K562 (cell line): Measurements from ENCODE around the gene ORC3. TPM values are rescaled to one million over a fixed set of nuclear protein-coding genes. Genes with fewer than 3 reads are reported as not detected.

Source experiments
- BRD9 ChIP-seq: fragments of 450-650 bp; IDR thresholded peaks from 2 replicates; pipeline ENCODE4 v1.6.1; 2018; ENCODE audit warnings: low read depth; ENCODE audit not compliant: partially characterized antibody
- CBX1 ChIP-seq: sonication (generic); IDR thresholded peaks from 2 replicates; pipeline ENCODE4 v1.6.1; 2016; ENCODE audit warnings: antibody characterized with exemption, low read depth, mild to moderate bottlenecking
- CBX5 ChIP-seq: IDR thresholded peaks from 2 replicates; pipeline ENCODE4 v1.6.1; 2014; ENCODE audit warnings: low read depth, borderline replicate concordance
- CHD1 ChIP-seq: fragments of 200-600 bp; sonication (generic); IDR thresholded peaks from one replicate; pipeline ENCODE4 v1.6.1; 2012; ENCODE audit warnings: mild to moderate bottlenecking, moderate library complexity, low read length, inconsistent platforms
- COPS2 ChIP-seq: fragments of 450-650 bp; conservative IDR thresholded peaks from 2 replicates; pipeline ENCODE4 v1.6.1; 2016; ENCODE audit warnings: mild to moderate bottlenecking, moderate library complexity
- HDGF ChIP-seq: fragments of 450-650 bp; IDR thresholded peaks from 2 replicates; pipeline ENCODE4 v1.6.1; 2016
- HNRNPK ChIP-seq: fragments of 200-400 bp; formaldehyde crosslinking; IDR thresholded peaks from one replicate; pipeline ENCODE4 v1.6.1; 2018; ENCODE audit warnings: mild to moderate bottlenecking, low read depth, low read length; ENCODE audit not compliant: poor library complexity, severe bottlenecking
- IFI16 ChIP-seq: fragments of 250-450 bp; sonication (Bioruptor Pico); IDR thresholded peaks from 2 replicates; pipeline ENCODE4 v2.1.2; 2022; ENCODE audit warnings: mild to moderate bottlenecking, inconsistent platforms
- KLF13 ChIP-seq: fragments of 450-650 bp; IDR thresholded peaks from 2 replicates; pipeline ENCODE4 v1.6.1; 2016; ENCODE audit warnings: missing genetic modification characterization, low read depth, mild to moderate bottlenecking, missing compliant biosample characterization, moderate library complexity, borderline replicate concordance
- LEF1 ChIP-seq: fragments of 450-650 bp; IDR thresholded peaks from 2 replicates; pipeline ENCODE4 v1.6.1; 2016; ENCODE audit warnings: mild to moderate bottlenecking
- MCM7 ChIP-seq, 2 experiments: fragments of 450-650 bp; IDR thresholded peaks; 2 replicates each; pipeline ENCODE4 v1.6.1; 2016 to 2018
- RB1 ChIP-seq: fragments of 450-650 bp; IDR thresholded peaks from 2 replicates; pipeline ENCODE4 v1.6.1; 2017; ENCODE audit warnings: low read depth, mild to moderate bottlenecking
- SAFB2 ChIP-seq: fragments of 200-400 bp; formaldehyde crosslinking; IDR thresholded peaks from 2 replicates; pipeline ENCODE4 v1.6.1; 2018; ENCODE audit warnings: borderline replicate concordance, low read length, low read depth, moderate library complexity; ENCODE audit not compliant: severe bottlenecking
- U2AF2 ChIP-seq: fragments of 200-400 bp; formaldehyde crosslinking; optimal IDR thresholded peaks from 2 replicates; pipeline ENCODE3; 2017; ENCODE audit warnings: low read depth, mild to moderate bottlenecking, low read length
- ZBTB17 ChIP-seq: fragments of 450-650 bp; formaldehyde crosslinking; IDR thresholded peaks from 2 replicates; pipeline ENCODE4 v1.4.0; 2020; ENCODE audit warnings: mild to moderate bottlenecking
- ZFX ChIP-seq: sonication (generic); formaldehyde crosslinking; IDR thresholded peaks from 2 replicates; pipeline ENCODE4 v1.8.0; 2022; ENCODE audit warnings: mild to moderate bottlenecking, missing genetic modification reagents, moderate library complexity
- ZNF12 ChIP-seq: sonication (generic); formaldehyde crosslinking; IDR thresholded peaks from 2 replicates; pipeline ENCODE4 v1.4.0; 2020; ENCODE audit warnings: mild to moderate bottlenecking, missing genetic modification reagents
- ZNF224 ChIP-seq: sonication (generic); formaldehyde crosslinking; IDR thresholded peaks from 2 replicates; pipeline ENCODE4 v1.8.0; 2022; ENCODE audit warnings: mild to moderate bottlenecking, missing genetic modification reagents
- ZNF239 ChIP-seq: fragments of 250-450 bp; sonication (Bioruptor Pico); IDR thresholded peaks from 2 replicates; pipeline ENCODE4 v1.4.0; 2020; ENCODE audit warnings: mild to moderate bottlenecking
- ZNF282 ChIP-seq: sonication (generic); formaldehyde crosslinking; IDR thresholded peaks from 2 replicates; pipeline ENCODE4 v1.8.1; 2023; ENCODE audit warnings: missing genetic modification reagents
- polyA plus RNA-seq, 8 experiments: library from polyadenylated mRNA; depleted of rRNA in 4 of 8; stranded (reverse) in 5 of 8; unstranded in 3 of 8; fragments of >200 nt; fragmentation: Nextera tagmentation in 2 of 8; fragmentation: Illumina TruSeq in 1 of 8; extraction: Ambion mirVana in 2 of 8; extraction: Trizol in 1 of 8; gene quantifications; 2 replicates each; pipeline versions ENCODE4 v1.2.1 to v1.2.3, GENCODE V29; 2011 to 2014; ENCODE audit warnings: inconsistent platforms in 1 of 8, missing spikeins in 1 of 8
- total RNA-seq, 7 experiments: library from RNA; depleted of rRNA in 6 of 7; stranded (reverse); fragments of >200 nt in 6 of 7; fragmentation: Illumina TruSeq in 2 of 7; extraction: Trizol in 2 of 7; gene quantifications; 2 replicates each; pipeline versions ENCODE4 v1.2.1 to v1.2.3, GENCODE V29; 2011 to 2021; ENCODE audit warnings: low replicate concordance in 1 of 7
- TF ChIP-seq, protein P1 (sequence below): IDR thresholded peaks from 2 replicates; pipeline ENCODE4 v1.6.1; 2011; ENCODE audit not compliant: insufficient read length; ENCODE audit errors: extremely low read depth
- TF ChIP-seq, protein P2 (sequence below), 3 experiments: fragments of 200-800 bp in 1 of 3; fragments of 250-450 bp in 1 of 3; fragments of 450-650 bp in 1 of 3; sonication (Bioruptor Pico) in 1 of 3; sonication (Bioruptor generic) in 1 of 3; formaldehyde crosslinking in 1 of 3; IDR thresholded peaks; 2 replicates each; pipeline versions ENCODE4 v1.6.1 to v1.8.0; 2016 to 2022; ENCODE audit warnings: mild to moderate bottlenecking in 2 of 3, missing genetic modification characterization in 2 of 3, missing compliant biosample characterization in 1 of 3, moderate library complexity in 1 of 3
- TF ChIP-seq, protein P3 (sequence below): fragments of 250-450 bp; sonication (Bioruptor Pico); IDR thresholded peaks from 2 replicates; pipeline ENCODE4 v1.5.0; 2022; ENCODE audit warnings: mild to moderate bottlenecking

The ORC3 gene
- total and polyA plus RNA-seq, 9 of the 15 experiments (the other 6 are each of a cell fraction or from before 2014, with no cell fraction given), result 28.8 to 159 (median 74.8) TPM

- TF ChIP-seq ZBTB17 (CRISPR knock-in tag), result no peak; the same call in 1 of the 2 replicates
- TF ChIP-seq CBX1, result peak; percentile 65; the same call in 1 of the 2 replicates
- TF ChIP-seq ZFX (CRISPR knock-in tag), result peak; percentile 78
- TF ChIP-seq KLF13 (tag), result 0 out of 2 replicates have a peak, but pooled peaks have one; percentile 36
- TF ChIP-seq MCM7 (IDR thresholded peaks at IDR 0.05), result no peak
- TF ChIP-seq LEF1, result no peak
- TF ChIP-seq U2AF2, result no peak
- TF ChIP-seq IFI16 (CRISPR knock-in tag), result no peak
- TF ChIP-seq RB1, result peak; percentile 64
- TF ChIP-seq ZNF224 (CRISPR knock-in tag), result no peak
- TF ChIP-seq, protein P1, sequence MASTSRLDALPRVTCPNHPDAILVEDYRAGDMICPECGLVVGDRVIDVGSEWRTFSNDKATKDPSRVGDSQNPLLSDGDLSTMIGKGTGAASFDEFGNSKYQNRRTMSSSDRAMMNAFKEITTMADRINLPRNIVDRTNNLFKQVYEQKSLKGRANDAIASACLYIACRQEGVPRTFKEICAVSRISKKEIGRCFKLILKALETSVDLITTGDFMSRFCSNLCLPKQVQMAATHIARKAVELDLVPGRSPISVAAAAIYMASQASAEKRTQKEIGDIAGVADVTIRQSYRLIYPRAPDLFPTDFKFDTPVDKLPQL, result no peak
- TF ChIP-seq, protein P2, sequence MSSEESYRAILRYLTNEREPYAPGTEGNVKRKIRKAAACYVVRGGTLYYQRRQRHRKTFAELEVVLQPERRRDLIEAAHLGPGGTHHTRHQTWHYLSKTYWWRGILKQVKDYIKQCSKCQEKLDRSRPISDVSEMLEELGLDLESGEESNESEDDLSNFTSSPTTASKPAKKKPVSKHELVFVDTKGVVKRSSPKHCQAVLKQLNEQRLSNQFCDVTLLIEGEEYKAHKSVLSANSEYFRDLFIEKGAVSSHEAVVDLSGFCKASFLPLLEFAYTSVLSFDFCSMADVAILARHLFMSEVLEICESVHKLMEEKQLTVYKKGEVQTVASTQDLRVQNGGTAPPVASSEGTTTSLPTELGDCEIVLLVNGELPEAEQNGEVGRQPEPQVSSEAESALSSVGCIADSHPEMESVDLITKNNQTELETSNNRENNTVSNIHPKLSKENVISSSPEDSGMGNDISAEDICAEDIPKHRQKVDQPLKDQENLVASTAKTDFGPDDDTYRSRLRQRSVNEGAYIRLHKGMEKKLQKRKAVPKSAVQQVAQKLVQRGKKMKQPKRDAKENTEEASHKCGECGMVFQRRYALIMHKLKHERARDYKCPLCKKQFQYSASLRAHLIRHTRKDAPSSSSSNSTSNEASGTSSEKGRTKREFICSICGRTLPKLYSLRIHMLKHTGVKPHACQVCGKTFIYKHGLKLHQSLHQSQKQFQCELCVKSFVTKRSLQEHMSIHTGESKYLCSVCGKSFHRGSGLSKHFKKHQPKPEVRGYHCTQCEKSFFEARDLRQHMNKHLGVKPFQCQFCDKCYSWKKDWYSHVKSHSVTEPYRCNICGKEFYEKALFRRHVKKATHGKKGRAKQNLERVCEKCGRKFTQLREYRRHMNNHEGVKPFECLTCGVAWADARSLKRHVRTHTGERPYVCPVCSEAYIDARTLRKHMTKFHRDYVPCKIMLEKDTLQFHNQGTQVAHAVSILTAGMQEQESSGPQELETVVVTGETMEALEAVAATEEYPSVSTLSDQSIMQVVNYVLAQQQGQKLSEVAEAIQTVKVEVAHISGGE (CRISPR knock-in tag; IDR thresholded peaks at IDR 0.05), result peak in 1 of 3 experiments; percentile 78; a peak in 2 of 6 replicates
- TF ChIP-seq ZNF282 (CRISPR knock-in tag), result no peak
- TF ChIP-seq HDGF, result no peak
- TF ChIP-seq, protein P3, sequence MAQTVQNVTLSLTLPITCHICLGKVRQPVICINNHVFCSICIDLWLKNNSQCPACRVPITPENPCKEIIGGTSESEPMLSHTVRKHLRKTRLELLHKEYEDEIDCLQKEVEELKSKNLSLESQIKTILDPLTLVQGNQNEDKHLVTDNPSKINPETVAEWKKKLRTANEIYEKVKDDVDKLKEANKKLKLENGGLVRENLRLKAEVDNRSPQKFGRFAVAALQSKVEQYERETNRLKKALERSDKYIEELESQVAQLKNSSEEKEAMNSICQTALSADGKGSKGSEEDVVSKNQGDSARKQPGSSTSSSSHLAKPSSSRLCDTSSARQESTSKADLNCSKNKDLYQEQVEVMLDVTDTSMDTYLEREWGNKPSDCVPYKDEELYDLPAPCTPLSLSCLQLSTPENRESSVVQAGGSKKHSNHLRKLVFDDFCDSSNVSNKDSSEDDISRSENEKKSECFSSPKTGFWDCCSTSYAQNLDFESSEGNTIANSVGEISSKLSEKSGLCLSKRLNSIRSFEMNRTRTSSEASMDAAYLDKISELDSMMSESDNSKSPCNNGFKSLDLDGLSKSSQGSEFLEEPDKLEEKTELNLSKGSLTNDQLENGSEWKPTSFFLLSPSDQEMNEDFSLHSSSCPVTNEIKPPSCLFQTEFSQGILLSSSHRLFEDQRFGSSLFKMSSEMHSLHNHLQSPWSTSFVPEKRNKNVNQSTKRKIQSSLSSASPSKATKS (CRISPR knock-in tag), result no peak
- TF ChIP-seq CHD1, result peak; percentile 92
- TF ChIP-seq COPS2, result no peak
- no peak for TF ChIP-seq SAFB2
- no peak for TF ChIP-seq ZNF12
- TF ChIP-seq CBX5, result no peak
- TF ChIP-seq BRD9, result peak; percentile 95
- no peak for TF ChIP-seq ZNF239 (CRISPR knock-in tag)
- no peak for TF ChIP-seq HNRNPK
These were observed 112.0 kb downstream of the ORC3 start, which contains the start of gene AKIRIN2 (continued) for GRCh38 chr6:87701676-87702588.
